Body of pancreas (tissue), 4 donors: ENCODE measurements around the gene LLCFC1.

Source experiments
- CTCF ChIP-seq, 7 experiments: fragments of 450-650 bp in 4 of 7; fragments of 200-600 bp in 3 of 7; sonication (generic) in 3 of 7; IDR thresholded peaks; one replicate each; pipeline ENCODE4 v1.5.1; 2016 to 2019; ENCODE audit warnings: antibody characterized with exemption in 7 of 7
- POLR2A ChIP-seq, 3 donors: fragments of 450-650 bp; IDR thresholded peaks; one replicate each; pipeline ENCODE4 v1.6.1; 2016; ENCODE audit warnings: antibody characterized with exemption in 3 of 3, mild to moderate bottlenecking in 2 of 3

- TF ChIP-seq CTCF (IDR thresholded peaks at IDR 0.05), result no peak
- TF ChIP-seq POLR2A (IDR thresholded peaks at IDR 0.05), result no peak
Measured at GRCh38 chr7:142901426-142902259, 37.6 kb upstream of the LLCFC1 start.
